ENCODE data around the gene MEAK7.

The MEAK7 gene

GRCh38 chr16:84463221-84463620 lies 41.2 kb downstream of the MEAK7 start:
- TF ChIP-seq NFIC (IDR thresholded peaks at IDR 0.05) (no peak), YY1 (IDR thresholded peaks at IDR 0.05; ENCODE audit: low read depth) (no peak), EGR1 (IDR thresholded peaks at IDR 0.05) (no peak), USF1 (IDR thresholded peaks at IDR 0.05) (no peak), REST (IDR thresholded peaks at IDR 0.05; ENCODE audit: low read depth) (no peak), TAF1 (IDR thresholded peaks at IDR 0.05; ENCODE audit: low read depth) (no peak), CEBPB (IDR thresholded peaks at IDR 0.05) (no peak), TCF12 (IDR thresholded peaks at IDR 0.05; ENCODE audit: low read depth) (no peak), ZBTB7A (IDR thresholded peaks at IDR 0.05; ENCODE audit: low read depth) (no peak), TEAD4 (IDR thresholded peaks at IDR 0.05) (no peak), RAD21 (IDR thresholded peaks at IDR 0.05; ENCODE audit: low read depth) (no peak), MAX (IDR thresholded peaks at IDR 0.05) (no peak), CREB1 (IDR thresholded peaks at IDR 0.05; ENCODE audit: low read depth) (no peak), EP300 (IDR thresholded peaks at IDR 0.05; ENCODE audit: borderline replicate concordance) (no peak), FOXM1 (IDR thresholded peaks at IDR 0.05; ENCODE audit: borderline replicate concordance, low read depth) (no peak)

- TF ChIP-seq EGR1 (IDR thresholded peaks at IDR 0.05) (no peak), CEBPB (IDR thresholded peaks at IDR 0.05) (no peak), TAF1 (IDR thresholded peaks at IDR 0.05; ENCODE audit: low read depth) (no peak), NFIC (IDR thresholded peaks at IDR 0.05) (no peak), TEAD4 (IDR thresholded peaks at IDR 0.05) (no peak), USF1 (IDR thresholded peaks at IDR 0.05) (no peak), FOXM1 (IDR thresholded peaks at IDR 0.05; ENCODE audit: borderline replicate concordance, low read depth) (no peak), ZBTB7A (IDR thresholded peaks at IDR 0.05; ENCODE audit: low read depth) (no peak), RAD21 (IDR thresholded peaks at IDR 0.05; ENCODE audit: low read depth) (no peak), CREB1 (IDR thresholded peaks at IDR 0.05; ENCODE audit: low read depth) (no peak), REST (IDR thresholded peaks at IDR 0.05; ENCODE audit: low read depth) (no peak), YY1 (IDR thresholded peaks at IDR 0.05; ENCODE audit: low read depth) (no peak), MAX (IDR thresholded peaks at IDR 0.05) (no peak), EP300 (IDR thresholded peaks at IDR 0.05; ENCODE audit: borderline replicate concordance) (no peak), TCF12 (IDR thresholded peaks at IDR 0.05; ENCODE audit: low read depth) (no peak)
These were observed 41.9 kb downstream of the MEAK7 start for GRCh38 chr16:84462296-84463210.

GRCh38 chr16:84461413-84462295 lies 42.8 kb downstream of the MEAK7 start:
- TF ChIP-seq RAD21 (IDR thresholded peaks at IDR 0.05; ENCODE audit: low read depth) (no peak), USF1 (IDR thresholded peaks at IDR 0.05) (no peak), FOXM1 (IDR thresholded peaks at IDR 0.05; ENCODE audit: borderline replicate concordance, low read depth) (no peak), EP300 (IDR thresholded peaks at IDR 0.05; ENCODE audit: borderline replicate concordance) (no peak), CREB1 (IDR thresholded peaks at IDR 0.05; ENCODE audit: low read depth) (no peak), EGR1 (IDR thresholded peaks at IDR 0.05) (no peak), TAF1 (IDR thresholded peaks at IDR 0.05; ENCODE audit: low read depth) (no peak), YY1 (IDR thresholded peaks at IDR 0.05; ENCODE audit: low read depth) (no peak), CEBPB (IDR thresholded peaks at IDR 0.05) (no peak), ZBTB7A (IDR thresholded peaks at IDR 0.05; ENCODE audit: low read depth) (no peak), MAX (IDR thresholded peaks at IDR 0.05) (no peak), TEAD4 (IDR thresholded peaks at IDR 0.05) (no peak), REST (IDR thresholded peaks at IDR 0.05; ENCODE audit: low read depth) (no peak), TCF12 (IDR thresholded peaks at IDR 0.05; ENCODE audit: low read depth) (no peak), NFIC (IDR thresholded peaks at IDR 0.05) (no peak)

All from Ishikawa (cell line).